Osteocyte (in vitro differentiated cells): ENCODE results near the gene MAN2A1. TPM values are rescaled to one million over a fixed set of nuclear protein-coding genes. Genes with fewer than 3 reads are reported as not detected.
A peak's percentile ranks its signal among the peaks of the same experiment; 100 is the strongest.

ENCODE experiments used
- DNase-seq: peaks from one replicate; pipeline ENCODE4 v3.0.0; 2021; ENCODE audit warnings: mixed read lengths; ENCODE audit not compliant: unreplicated experiment; ENCODE audit errors: extremely low spot score
- H3K27ac Mint-ChIP-seq: one replicate; pipeline ENCODE4 v1.8.0; 2021; ENCODE audit warnings: mild to moderate bottlenecking, mixed read lengths; ENCODE audit not compliant: unreplicated experiment
- H3K27me3 Mint-ChIP-seq: one replicate; pipeline ENCODE4 v1.8.0; 2021; ENCODE audit warnings: mixed read lengths; ENCODE audit not compliant: unreplicated experiment
- H3K36me3 Mint-ChIP-seq: one replicate; pipeline ENCODE4 v1.8.0; 2021; ENCODE audit warnings: mixed read lengths; ENCODE audit not compliant: unreplicated experiment
- H3K4me1 Mint-ChIP-seq: one replicate; pipeline ENCODE4 v1.8.0; 2021; ENCODE audit warnings: mixed read lengths; ENCODE audit not compliant: unreplicated experiment
- H3K4me3 Mint-ChIP-seq: one replicate; pipeline ENCODE4 v1.8.0; 2021; ENCODE audit warnings: mild to moderate bottlenecking, moderate library complexity, mixed read lengths; ENCODE audit not compliant: unreplicated experiment
- H3K9me3 Mint-ChIP-seq: one replicate; pipeline ENCODE4 v1.8.0; 2021; ENCODE audit warnings: mixed read lengths; ENCODE audit not compliant: unreplicated experiment
- CTCF ChIP-seq: fragments of 200-600 bp; sonication (generic); IDR thresholded peaks from 2 replicates; pipeline ENCODE4 v1.5.0; 2021; ENCODE audit warnings: antibody characterized with exemption, mild to moderate bottlenecking, moderate library complexity
- total RNA-seq: library from RNA; stranded (reverse); gene quantifications from 2 replicates; pipeline ENCODE4 v1.2.1, GENCODE V29; 2021

Gene MAN2A1
- total RNA-seq, 1 donor from 2014 or later = 139 TPM

GRCh38 chr5:109725135-109725534 is 35.4 kb downstream of the MAN2A1 start:
- no peak overlapping the region for H3K27ac Mint-ChIP-seq

GRCh38 chr5:109739741-109740728 is 50.3 kb downstream of the MAN2A1 start:
- H3K27me3 Mint-ChIP-seq = no peaks in the 10 kb centered on the region
- peaks cover 28% of the 10 kb centered on the region for H3K36me3 Mint-ChIP-seq
- no peak for DNase-seq
- peaks cover 60% of the 10 kb centered on the region for H3K4me1 Mint-ChIP-seq
- TF ChIP-seq CTCF = no peak
- peak overlapping the region; percentile 78 for H3K27ac Mint-ChIP-seq
- peaks cover 4% of the 10 kb centered on the region for H3K9me3 Mint-ChIP-seq
- H3K4me3 Mint-ChIP-seq = peak overlapping the region; percentile 33

More at GRCh38 chr5:109725135-109725534, 35.4 kb downstream of the MAN2A1 start:
- peaks cover 35% of the 10 kb centered on the region for H3K36me3 Mint-ChIP-seq
- no peaks in the 10 kb centered on the region for H3K9me3 Mint-ChIP-seq
- no peaks in the 10 kb centered on the region for H3K27me3 Mint-ChIP-seq
- TF ChIP-seq CTCF = no peak
- peaks cover 16% of the 10 kb centered on the region for H3K4me1 Mint-ChIP-seq
- DNase-seq = no peak
- no peak overlapping the region for H3K4me3 Mint-ChIP-seq

GRCh38 chr5:109740966-109741365 is 51.2 kb downstream of the MAN2A1 start:
- no peak overlapping the region for H3K27ac Mint-ChIP-seq
- H3K27me3 Mint-ChIP-seq = no peaks in the 10 kb centered on the region
- no peak for TF ChIP-seq CTCF
- H3K4me1 Mint-ChIP-seq = peaks cover 60% of the 10 kb centered on the region
- H3K36me3 Mint-ChIP-seq = peaks cover 24% of the 10 kb centered on the region
- DNase-seq = no peak
- peaks cover 4% of the 10 kb centered on the region for H3K9me3 Mint-ChIP-seq
- no peak overlapping the region for H3K4me3 Mint-ChIP-seq

- H3K27me3 Mint-ChIP-seq = no peaks in the 10 kb centered on the region
- H3K4me3 Mint-ChIP-seq = no peak overlapping the region
- H3K36me3 Mint-ChIP-seq = peaks cover 24% of the 10 kb centered on the region
- TF ChIP-seq CTCF = no peak
- H3K9me3 Mint-ChIP-seq = peaks cover 4% of the 10 kb centered on the region
- peaks cover 60% of the 10 kb centered on the region for H3K4me1 Mint-ChIP-seq
- peak overlapping the region; percentile 25 for H3K27ac Mint-ChIP-seq
- no peak for DNase-seq
Observed at GRCh38 chr5:109741390-109741789, 51.7 kb downstream of the MAN2A1 start.

GRCh38 chr5:109743041-109743531 is 53.4 kb downstream of the MAN2A1 start:
- TF ChIP-seq CTCF = no peak
- Mint-ChIP-seq H3K9me3 (peaks cover 4% of the 10 kb centered on the region), H3K36me3 (peaks cover 18% of the 10 kb centered on the region), H3K27ac (peak overlapping the region; percentile 78), H3K4me3 (no peak overlapping the region), H3K4me1 (peaks cover 64% of the 10 kb centered on the region), H3K27me3 (no peaks in the 10 kb centered on the region)
- no peak for DNase-seq
